H1 (cell line): ENCODE results near the gene LHFPL2. TPM values are rescaled to one million over a fixed set of nuclear protein-coding genes. Genes with fewer than 3 reads are reported as not detected.

ENCODE experiments used
- CTCF ChIA-PET: fragments of 300-600 bp; sonication (Branson Sonifier 250); formaldehyde crosslinking; loops from one replicate; lab custom pipeline; 2021; ENCODE audit not compliant: partially characterized antibody; lab: Charles Lee
- POLR2A ChIA-PET: fragments of 300-600 bp; sonication (Branson Sonifier 250); formaldehyde crosslinking; loops from one replicate; lab custom pipeline; 2021; ENCODE audit warnings: inconsistent platforms; ENCODE audit not compliant: partially characterized antibody; lab: Charles Lee
- DNase-seq, 2 experiments: peaks; one replicate each; pipeline versions ENCODE4 v3.0.0 to v3.0.0-alpha.2; 2010 to 2022; ENCODE audit warnings: low spot score in 2 of 2, low read depth in 1 of 2, mixed read lengths in 1 of 2
- FAIRE-seq: peaks from 2 replicates; lab custom pipeline; 2011; peaks lifted over from hg19 to GRCh38; lab: Jason Lieb, UNC
- H2AFZ ChIP-seq: 2 replicates; pipeline ENCODE4 v1.8.1; 2012; ENCODE audit warnings: low read length, inconsistent platforms
- H2AK5ac ChIP-seq: 2 replicates; pipeline ENCODE4 v1.6.1; 2013; ENCODE audit warnings: low read depth, low read length
- H2BK120ac ChIP-seq: replicated peaks from 2 replicates; pipeline ENCODE3; 2013; ENCODE audit warnings: low read depth, low read length, inconsistent platforms
- H2BK12ac ChIP-seq: 2 replicates; pipeline ENCODE4 v1.6.1; 2013; ENCODE audit warnings: low read depth, low read length
- H2BK15ac ChIP-seq: 2 replicates; pipeline ENCODE4 v1.6.1; 2013; ENCODE audit warnings: low read length
- H2BK20ac ChIP-seq: 2 replicates; pipeline ENCODE4 v1.6.1; 2013; ENCODE audit warnings: low read length
- H2BK5ac ChIP-seq: 2 replicates; pipeline ENCODE4 v1.6.1; 2013; ENCODE audit warnings: low read depth, low read length
- H3K14ac ChIP-seq: 2 replicates; pipeline ENCODE4 v1.6.1; 2013; ENCODE audit warnings: inconsistent platforms; ENCODE audit not compliant: insufficient read length
- H3K18ac ChIP-seq: 2 replicates; pipeline ENCODE4 v1.6.1; 2013; ENCODE audit warnings: low read length; ENCODE audit errors: extremely low read depth
- H3K23ac ChIP-seq: 2 replicates; pipeline ENCODE4 v1.6.1; 2013; ENCODE audit warnings: inconsistent platforms; ENCODE audit not compliant: insufficient read length
- H3K23me2 ChIP-seq: 2 replicates; pipeline ENCODE4 v1.6.1; 2013; ENCODE audit warnings: low read depth, low read length
- H3K27ac ChIP-seq: 2 replicates; pipeline ENCODE4 v1.6.1; 2011; ENCODE audit warnings: low read depth, low read length, inconsistent platforms
- H3K27me3 ChIP-seq, 4 experiments: replicated peaks in 1 of 4; 1 replicate in 1 of 4; 2 replicates in 3 of 4; pipeline versions ENCODE4 v1.6.1 to v1.8.1; 2011 to 2013; ENCODE audit warnings: low read length in 3 of 4, mild to moderate bottlenecking in 3 of 4, inconsistent platforms in 2 of 4, mixed read lengths in 2 of 4, moderate library complexity in 1 of 4; ENCODE audit not compliant: control insufficient read depth in 3 of 4, insufficient read depth in 3 of 4; ENCODE audit errors: extremely low read depth in 1 of 4
- H3K36me3 ChIP-seq, 4 experiments: 2 replicates each; pipeline versions ENCODE4 v1.6.1 to v1.8.1; 2011 to 2013; ENCODE audit warnings: mild to moderate bottlenecking in 4 of 4, low read length in 3 of 4, moderate library complexity in 2 of 4, control low read depth in 1 of 4, inconsistent platforms in 1 of 4; ENCODE audit not compliant: insufficient read depth in 4 of 4, control insufficient read depth in 2 of 4
- H3K4ac ChIP-seq: replicated peaks from 2 replicates; pipeline ENCODE3; 2013; ENCODE audit warnings: low read length, low read depth, mixed read lengths, inconsistent platforms; ENCODE audit not compliant: insufficient read length
- H3K4me1 ChIP-seq, 4 experiments: replicated peaks in 1 of 4; 1 replicate in 1 of 4; 2 replicates in 3 of 4; pipeline versions ENCODE4 v1.6.1 to v1.8.1; 2011 to 2013; ENCODE audit warnings: low read length in 3 of 4, inconsistent platforms in 2 of 4, mixed read lengths in 1 of 4; ENCODE audit not compliant: insufficient read depth in 4 of 4, control insufficient read depth in 3 of 4
- H3K4me2 ChIP-seq, 2 experiments: 2 replicates each; pipeline versions ENCODE4 v1.6.1 to v1.8.1; 2011 to 2013; ENCODE audit warnings: low read depth in 2 of 2, low read length in 2 of 2, control low read depth in 1 of 2, inconsistent platforms in 1 of 2, mild to moderate bottlenecking in 1 of 2; ENCODE audit not compliant: insufficient read depth in 1 of 2
- H3K4me3 ChIP-seq, 4 experiments: fragments of 200-600, 300-600 bp in 1 of 4; sonication (generic), shearing (Covaris generic), sonication (Bioruptor Twin) in 1 of 4; 2 replicates each; pipeline versions ENCODE4 v1.5.1 to v1.8.1; 2011 to 2016; ENCODE audit warnings: low read length in 4 of 4, low read depth in 3 of 4, control low read depth in 2 of 4, inconsistent platforms in 2 of 4, mild to moderate bottlenecking in 2 of 4, mixed read lengths in 1 of 4, moderate library complexity in 1 of 4; ENCODE audit not compliant: insufficient read depth in 2 of 4; ENCODE audit errors: extremely low read depth in 1 of 4
- H3K56ac ChIP-seq: replicated peaks from 2 replicates; pipeline ENCODE3; 2013; ENCODE audit warnings: low read depth, mild to moderate bottlenecking, mixed read lengths, low read length, inconsistent platforms; ENCODE audit not compliant: insufficient read length
- H3K79me1 ChIP-seq: 2 replicates; pipeline ENCODE4 v1.6.1; 2013; ENCODE audit warnings: low read depth, low read length, control low read depth
- H3K79me2 ChIP-seq, 2 experiments: 2 replicates each; pipeline versions ENCODE4 v1.6.1 to v1.8.1; 2012 to 2013; ENCODE audit warnings: low read length in 2 of 2, mild to moderate bottlenecking in 2 of 2, inconsistent platforms in 1 of 2; ENCODE audit not compliant: insufficient read depth in 2 of 2, control insufficient read depth in 1 of 2
- H3K9ac ChIP-seq, 4 experiments: replicated peaks in 1 of 4; 1 replicate in 1 of 4; 2 replicates in 3 of 4; pipeline versions ENCODE4 v1.6.1 to v1.8.1; 2011 to 2013; ENCODE audit warnings: low read depth in 3 of 4, low read length in 3 of 4, control low read depth in 2 of 4, mild to moderate bottlenecking in 2 of 4, moderate library complexity in 2 of 4, inconsistent platforms in 1 of 4; ENCODE audit errors: extremely low read depth in 1 of 4
- H3K9me3 ChIP-seq, 2 experiments: 2 replicates each; pipeline versions ENCODE4 v1.6.1 to v1.8.1; 2012 to 2013; ENCODE audit warnings: mild to moderate bottlenecking in 2 of 2, moderate library complexity in 2 of 2, control low read depth in 1 of 2, inconsistent platforms in 1 of 2, low read depth in 1 of 2, low read length in 1 of 2, mixed read lengths in 1 of 2; ENCODE audit not compliant: insufficient read depth in 2 of 2
- H4K20me1 ChIP-seq, 2 experiments: replicated peaks in 1 of 2; 2 replicates each; pipeline versions ENCODE3 to v1.8.1; 2011 to 2013; ENCODE audit warnings: inconsistent platforms in 2 of 2, low read length in 2 of 2, mild to moderate bottlenecking in 1 of 2; ENCODE audit not compliant: insufficient read depth in 2 of 2, control insufficient read depth in 1 of 2
- H4K5ac ChIP-seq: 2 replicates; pipeline ENCODE4 v1.6.1; 2013; ENCODE audit warnings: low read length, low read depth, mixed read lengths, inconsistent platforms; ENCODE audit not compliant: insufficient read length
- H4K8ac ChIP-seq: 2 replicates; pipeline ENCODE4 v1.8.0; 2013; ENCODE audit warnings: mild to moderate bottlenecking, moderate library complexity, low read length, inconsistent platforms; ENCODE audit not compliant: insufficient read depth; ENCODE audit errors: extremely low read depth
- H4K91ac ChIP-seq: replicated peaks from 2 replicates; pipeline ENCODE3; 2013; ENCODE audit warnings: low read length, mixed read lengths, inconsistent platforms; ENCODE audit not compliant: insufficient read length
- CBX5 ChIP-seq: fragments of 300-800, 300-1000 bp; sonication (generic); IDR thresholded peaks from 2 replicates; pipeline ENCODE4 v1.7.1; 2016; ENCODE audit warnings: antibody characterized with exemption, low read length, low read depth
- CBX8 ChIP-seq: fragments of 300-800, 300-1000 bp; sonication (generic); IDR thresholded peaks from 2 replicates; pipeline ENCODE4 v1.7.1; 2016; ENCODE audit warnings: low read depth, low read length, borderline replicate concordance
- RNF2 ChIP-seq: fragments of 200-900, 300-1000 bp; sonication (generic); IDR thresholded peaks from 2 replicates; pipeline ENCODE4 v1.7.1; 2016; ENCODE audit warnings: borderline replicate concordance, low read depth, mild to moderate bottlenecking, antibody characterized with exemption, low read length; ENCODE audit not compliant: poor library complexity, severe bottlenecking; ENCODE audit errors: missing control alignments
- WGBS, 2 experiments: shearing (Covaris generic) in 1 of 2; methylation state at CpG; one replicate each; pipeline versions ENCODE4 v1.1.6 to v1.1.7; 2013 to 2015; ENCODE audit warnings: low lambda C conversion rate in 2 of 2, mixed read lengths in 2 of 2, inconsistent platforms in 1 of 2, low coverage in 1 of 2, missing lambda C conversion rate in 1 of 2; ENCODE audit not compliant: insufficient replicate concordance in 2 of 2, insufficient coverage in 1 of 2, insufficient read length in 1 of 2; ENCODE audit errors: extremely low coverage in 1 of 2, missing lambda C conversion rate in 1 of 2; 5-methylcytosine and 5-hydroxymethylcytosine counted together
- polyA plus RNA-seq, 7 experiments: library from polyadenylated mRNA; depleted of rRNA in 3 of 7; stranded (reverse) in 5 of 7; unstranded in 2 of 7; fragments of >200 nt in 5 of 7; fragments of 200-250 nt in 2 of 7; gene quantifications; 1 replicate in 5 of 7; 2 replicates in 1 of 7; 4 replicates in 1 of 7; pipeline versions ENCODE4 v1.2.1 to v1.2.3, GENCODE V29; 2011 to 2013; ENCODE audit warnings: missing spikeins in 2 of 7, mixed read lengths in 2 of 7
- total RNA-seq: library from RNA; stranded (reverse); fragmentation: NEBNext Ultra II Directional; extraction: Animal tissue kit (Norgen Biotek cat#: 25700); gene quantifications from 2 replicates; pipeline ENCODE4 v1.2.1, GENCODE V29; 2021

Gene LHFPL2
- total and polyA plus RNA-seq, 2 of the 8 experiments (the other 6 are each of a cell fraction or from before 2014, with no cell fraction given): 9.6 to 43.0 TPM

- H2BK5ac ChIP-seq: no peak overlapping the region
- H2BK120ac ChIP-seq: no peak overlapping the region
- TF ChIP-seq CBX8 (no peak), CBX5 (no peak), RNF2 (no peak)
- TF ChIP-seq, all 59 proteins: peak for 0
- no peak overlapping the region for H2BK15ac ChIP-seq
- no peaks in the 10 kb centered on the region for H4K20me1 ChIP-seq
- no peaks in the 10 kb centered on the region for H3K27me3 ChIP-seq
- no peak overlapping the region for H3K4me3 ChIP-seq
- H2BK20ac ChIP-seq: no peak overlapping the region
- no peaks in the 10 kb centered on the region for H3K4me1 ChIP-seq
- H2AFZ ChIP-seq: 0 out of 2 replicates have a peak overlapping the region, but pooled peaks have one; percentile 41
- H2BK12ac ChIP-seq: no peak overlapping the region
- H3K27ac ChIP-seq: no peak overlapping the region
- DNase-seq (no peak), FAIRE-seq (no peak)
- no peak overlapping the region for H3K56ac ChIP-seq
- H3K18ac ChIP-seq: no peak overlapping the region
- no peak overlapping the region for H3K9ac ChIP-seq
- no peaks in the 10 kb centered on the region for H3K9me3 ChIP-seq
- POLR2A ChIA-PET: no interaction called here
- no peak overlapping the region for H2AK5ac ChIP-seq
- WGBS, 2 experiments: 91% methylated on average over 6 of the region's 6 CpGs; no CpG with 5 or more reads in 1 of the 2 experiments
- H3K36me3 ChIP-seq: no peaks in the 10 kb centered on the region
- no peak overlapping the region for H4K8ac ChIP-seq
- CTCF ChIA-PET: interaction anchor here (0.6 to 2.4 kb wide), 3 partner anchors 10 to 1095 kb away, joined by 3 to 8 read pairs (median 3); no protein-coding TSS in a partner anchor
- H3K4ac ChIP-seq: no peak overlapping the region
- H3K79me2 ChIP-seq: no peaks in the 10 kb centered on the region
- no peaks in the 10 kb centered on the region for H3K23me2 ChIP-seq
- no peak overlapping the region for H3K4me2 ChIP-seq
- H3K23ac ChIP-seq: no peak overlapping the region
- no peak overlapping the region for H4K91ac ChIP-seq
- H3K79me1 ChIP-seq: no peaks in the 10 kb centered on the region
- no peak overlapping the region for H3K14ac ChIP-seq
- H4K5ac ChIP-seq: no peak overlapping the region
Measured at GRCh38 chr5:78675956-78676730, 27.6 kb upstream of the LHFPL2 start.
